Fibroblast of lung (primary cell): ENCODE data around the gene GPR68. TPM values are rescaled to one million over a fixed set of nuclear protein-coding genes. Genes with fewer than 3 reads are reported as not detected.

ENCODE experiments used
- DNase-seq, 2 donors: peaks; one replicate each; pipeline versions ENCODE4 v3.0.0 to v3.0.0-alpha.2; 2010; ENCODE audit warnings: low read depth in 2 of 2
- H2AFZ ChIP-seq: 2 replicates; pipeline ENCODE4 v1.5.1; 2012; ENCODE audit warnings: low read length, control low read depth, inconsistent platforms
- H3K27ac ChIP-seq: 2 replicates; pipeline ENCODE4 v1.5.1; 2011; ENCODE audit warnings: low read length, control low read depth; ENCODE audit not compliant: insufficient read depth
- H3K27me3 ChIP-seq: 2 replicates; pipeline ENCODE4 v1.5.1; 2011; ENCODE audit warnings: mild to moderate bottlenecking, low read length; ENCODE audit not compliant: control insufficient read depth, insufficient read depth
- H3K36me3 ChIP-seq: 2 replicates; pipeline ENCODE4 v1.5.1; 2011; ENCODE audit warnings: low read length; ENCODE audit not compliant: control insufficient read depth, insufficient read depth
- H3K4me1 ChIP-seq: 2 replicates; pipeline ENCODE4 v1.5.1; 2011; ENCODE audit warnings: low read length; ENCODE audit not compliant: control insufficient read depth, insufficient read depth; ENCODE audit errors: extremely low read depth
- H3K4me2 ChIP-seq: 2 replicates; pipeline ENCODE4 v1.5.1; 2011; ENCODE audit warnings: low read length, control low read depth; ENCODE audit not compliant: insufficient read depth; ENCODE audit errors: extremely low read depth
- H3K4me3 ChIP-seq, 4 experiments: fragments of 200-600 bp in 1 of 4; sonication (generic) in 1 of 4; replicated peaks in 1 of 4; 2 replicates each; pipeline ENCODE4 v1.5.1; 2011 to 2016; ENCODE audit warnings: low read length in 4 of 4, low read depth in 3 of 4, mild to moderate bottlenecking in 3 of 4, control low read depth in 2 of 4, inconsistent platforms in 1 of 4, mixed read lengths in 1 of 4; ENCODE audit not compliant: insufficient read depth in 1 of 4; ENCODE audit errors: control extremely low read depth in 1 of 4
- H3K79me2 ChIP-seq: 2 replicates; pipeline ENCODE4 v1.5.1; 2012; ENCODE audit warnings: mild to moderate bottlenecking, low read length, inconsistent platforms; ENCODE audit not compliant: control insufficient read depth, insufficient read depth
- H3K9ac ChIP-seq: 2 replicates; pipeline ENCODE4 v1.5.1; 2011; ENCODE audit warnings: mild to moderate bottlenecking, low read length, control low read depth; ENCODE audit not compliant: insufficient read depth
- H3K9me3 ChIP-seq: 2 replicates; pipeline ENCODE4 v1.5.1; 2012; ENCODE audit warnings: low read depth, low read length; ENCODE audit not compliant: control insufficient read depth, insufficient read depth
- H4K20me1 ChIP-seq: 2 replicates; pipeline ENCODE4 v1.5.1; 2011; ENCODE audit warnings: low read length; ENCODE audit not compliant: control insufficient read depth, insufficient read depth; ENCODE audit errors: extremely low read depth
- CTCF ChIP-seq, 2 donors: IDR thresholded peaks in 1 of 2; conservative IDR thresholded peaks in 1 of 2; 1 replicate in 1 of 2; 2 replicates in 1 of 2; pipeline ENCODE4 v1.5.1; 2011 to 2012; ENCODE audit warnings: low read length in 2 of 2, control low read depth in 1 of 2, inconsistent platforms in 1 of 2, low read depth in 1 of 2, mild to moderate bottlenecking in 1 of 2
- EZH2 ChIP-seq: IDR thresholded peaks from 2 replicates; pipeline ENCODE4 v1.5.1; 2012; ENCODE audit warnings: low read length, control low read depth, mild to moderate bottlenecking; ENCODE audit errors: missing control alignments
- polyA plus RNA-seq, 2 donors: library from polyadenylated mRNA; depleted of rRNA in 1 of 2; stranded (reverse) in 1 of 2; unstranded in 1 of 2; fragments of >200 nt; gene quantifications; 2 replicates each; pipeline ENCODE4 v1.2.1, GENCODE V29; 2011 to 2012; ENCODE audit warnings: missing spikeins in 1 of 2
- total RNA-seq: library from RNA; depleted of rRNA; stranded (reverse); fragments of >200 nt; gene quantifications from 2 replicates; pipeline ENCODE4 v1.2.1, GENCODE V29; 2014

The GPR68 gene
- total and polyA plus RNA-seq, 2 donors (not counting 1 experiment from before 2014, with no cell fraction given): 0.37 to 0.66 TPM

GRCh38 chr14:91190853-91191252, 53.7 kb downstream of the GPR68 start:
- H2AFZ ChIP-seq: no peak overlapping the region
- H3K4me2 ChIP-seq: no peak overlapping the region
- H4K20me1 ChIP-seq: no peaks in the 10 kb centered on the region
- no peaks in the 10 kb centered on the region for H3K27me3 ChIP-seq
- no peaks in the 10 kb centered on the region for H3K4me1 ChIP-seq
- H3K9me3 ChIP-seq: no peaks in the 10 kb centered on the region
- no peak for TF ChIP-seq CTCF (conservative IDR thresholded peaks at IDR 0.05 in 1 of 2, IDR thresholded peaks at IDR 0.05 in 1 of 2; ENCODE audit: low read depth in 1 of 2, low read length in 2 of 2)
- TF ChIP-seq EZH2: no peak
- H3K4me3 ChIP-seq: no peak overlapping the region
- H3K9ac ChIP-seq: no peak overlapping the region
- peaks cover 14% of the 10 kb centered on the region for H3K36me3 ChIP-seq
- no peak overlapping the region for H3K27ac ChIP-seq
- H3K79me2 ChIP-seq: no peaks in the 10 kb centered on the region
- no peak for DNase-seq

- Histone ChIP-seq H2AFZ (no peak overlapping the region), H3K4me1 (peaks cover 2% of the 10 kb centered on the region), H3K4me2 (no peak overlapping the region), H3K36me3 (peaks cover 13% of the 10 kb centered on the region), H3K9me3 (no peaks in the 10 kb centered on the region), H3K79me2 (no peaks in the 10 kb centered on the region), H3K4me3 (no peak overlapping the region), H3K9ac (no peak overlapping the region), H4K20me1 (no peaks in the 10 kb centered on the region), H3K27me3 (no peaks in the 10 kb centered on the region), H3K27ac (no peak overlapping the region)
- TF ChIP-seq CTCF (conservative IDR thresholded peaks at IDR 0.05 in 1 of 2, IDR thresholded peaks at IDR 0.05 in 1 of 2; ENCODE audit: low read depth in 1 of 2, low read length in 2 of 2): no peak
- no peak for TF ChIP-seq EZH2
- DNase-seq: no peak
Measured at GRCh38 chr14:91187271-91187670, 57.2 kb downstream of the GPR68 start.

- peak; percentile 14 to 15 for DNase-seq
- H3K27ac ChIP-seq: no peak overlapping the region
- peaks cover 11% of the 10 kb centered on the region for H3K36me3 ChIP-seq
- H3K4me3 ChIP-seq: no peak overlapping the region
- no peaks in the 10 kb centered on the region for H3K27me3 ChIP-seq
- H4K20me1 ChIP-seq: no peaks in the 10 kb centered on the region
- H3K9ac ChIP-seq: no peak overlapping the region
- peaks cover 2% of the 10 kb centered on the region for H3K4me1 ChIP-seq
- H3K79me2 ChIP-seq: no peaks in the 10 kb centered on the region
- no peaks in the 10 kb centered on the region for H3K9me3 ChIP-seq
- TF ChIP-seq CTCF (conservative IDR thresholded peaks at IDR 0.05 in 1 of 2, IDR thresholded peaks at IDR 0.05 in 1 of 2; ENCODE audit: low read depth in 1 of 2, low read length in 2 of 2): no peak
- TF ChIP-seq EZH2: no peak
- no peak overlapping the region for H3K4me2 ChIP-seq
- no peak overlapping the region for H2AFZ ChIP-seq
Measured at GRCh38 chr14:91186515-91187066, 57.9 kb downstream of the GPR68 start.
